Measurements from ENCODE around the gene AEBP1.
A peak's percentile ranks its signal among the peaks of the same experiment; 100 is the strongest.

AEBP1 gene

GRCh38 chr7:44108768-44109750 lies 4.9 kb downstream of the AEBP1 start:
- peak; percentile 36 for DNase-seq (ENCODE audit: low spot score)
- in situ Hi-C loops (cut with MboI; ENCODE audit: low pct_unique_long_range_greater_than_20kb, low sequenced_read_pairs, unreplicated experiment), result no loop called here
- TF ChIP-seq CTCF (IDR thresholded peaks at IDR 0.05; ENCODE audit: extremely low read depth, insufficient read depth, missing control alignments), result no peak

- no peak for DNase-seq (ENCODE audit: low spot score)
- in situ Hi-C loops (cut with MboI; ENCODE audit: low pct_unique_long_range_greater_than_20kb, low sequenced_read_pairs, unreplicated experiment), result no loop called here
- no peak for TF ChIP-seq CTCF (IDR thresholded peaks at IDR 0.05; ENCODE audit: extremely low read depth, insufficient read depth, missing control alignments)
Observed at GRCh38 chr7:44109991-44110390, 5.8 kb downstream of the AEBP1 start.

GRCh38 chr7:44110719-44111635 lies 6.8 kb downstream of the AEBP1 start:
- TF ChIP-seq CTCF (IDR thresholded peaks at IDR 0.05; ENCODE audit: extremely low read depth, insufficient read depth, missing control alignments), result no peak
- DNase-seq (ENCODE audit: low spot score), result no peak
- in situ Hi-C loops (cut with MboI; ENCODE audit: low pct_unique_long_range_greater_than_20kb, low sequenced_read_pairs, unreplicated experiment), result no loop called here

GRCh38 chr7:44111761-44112160 lies 7.6 kb downstream of the AEBP1 start:
- in situ Hi-C loops (cut with MboI; ENCODE audit: low pct_unique_long_range_greater_than_20kb, low sequenced_read_pairs, unreplicated experiment), result no loop called here
- TF ChIP-seq CTCF (IDR thresholded peaks at IDR 0.05; ENCODE audit: extremely low read depth, insufficient read depth, missing control alignments), result no peak
- no peak for DNase-seq (ENCODE audit: low spot score)

- in situ Hi-C loops (cut with MboI; ENCODE audit: low pct_unique_long_range_greater_than_20kb, low sequenced_read_pairs, unreplicated experiment), result no loop called here
- no peak for DNase-seq (ENCODE audit: low spot score)
- no peak for TF ChIP-seq CTCF (IDR thresholded peaks at IDR 0.05; ENCODE audit: extremely low read depth, insufficient read depth, missing control alignments)
Observed at GRCh38 chr7:44112231-44112996, 8.3 kb downstream of the AEBP1 start.
